HG03378 (cell line): ENCODE measurements around the gene NHSL1.
A peak's percentile ranks its signal among the peaks of the same experiment; 100 is the strongest.

Experiments used
- ATAC-seq: cut with Tn5 transposase; IDR thresholded peaks from one replicate; pipeline ENCODE4 v1.9.1; 2021; ENCODE audit warnings: mild to moderate bottlenecking, moderate library complexity; ENCODE audit not compliant: unreplicated experiment

The NHSL1 gene

DNA sequence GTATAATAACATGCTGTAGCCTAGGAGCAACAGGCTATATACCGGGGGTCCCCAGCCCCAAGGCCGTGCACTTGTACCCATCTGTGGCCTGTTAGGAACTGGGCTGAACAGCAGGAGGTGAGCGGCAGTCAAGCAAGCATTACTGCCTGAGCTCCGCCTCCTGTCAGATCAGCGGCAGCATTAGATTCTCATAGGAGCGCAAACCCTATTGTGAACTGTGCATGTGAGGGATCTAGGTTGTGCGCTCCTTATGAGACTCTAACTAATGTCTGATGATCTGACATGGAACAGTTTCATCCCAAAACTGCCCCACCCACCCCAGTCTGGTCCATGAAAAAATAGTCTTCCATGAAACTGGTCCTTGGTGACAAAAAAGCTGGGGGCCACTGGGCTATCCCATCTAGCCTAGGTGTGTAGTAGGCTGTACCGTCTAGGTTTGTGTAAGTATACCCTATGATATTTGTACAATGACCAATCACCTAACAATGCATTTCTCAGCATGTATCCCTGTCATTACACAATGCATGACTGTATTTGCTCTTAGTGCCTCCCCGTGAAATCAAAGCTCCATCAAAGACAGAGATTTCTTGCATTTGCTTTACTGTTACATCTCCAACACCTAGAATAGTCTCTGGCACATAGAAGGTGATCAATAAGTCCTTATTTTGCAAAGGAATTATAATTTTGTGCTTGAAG, 30.8 kb downstream of the NHSL1 start:
- ATAC-seq = no peak

DNA sequence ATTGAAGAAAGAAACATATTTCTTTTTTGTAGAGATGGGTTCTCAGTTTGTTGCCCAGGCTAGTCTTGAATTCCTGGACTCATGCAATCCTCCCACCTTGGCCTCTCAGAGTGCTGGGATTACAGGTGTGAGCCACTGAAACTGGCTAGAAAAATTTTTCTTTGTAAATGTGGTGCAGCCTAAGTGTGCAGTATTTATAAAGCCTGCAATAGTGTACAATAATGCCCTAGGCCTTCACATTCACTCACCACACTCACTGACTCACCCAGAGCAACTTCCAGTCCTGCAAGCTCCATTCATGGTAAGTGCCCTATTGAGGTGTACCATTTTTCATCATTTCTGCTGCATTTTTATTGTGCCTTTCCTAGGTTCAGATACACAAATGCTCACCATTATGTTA, 31.4 kb downstream of the NHSL1 start:
- ATAC-seq = no peak

DNA sequence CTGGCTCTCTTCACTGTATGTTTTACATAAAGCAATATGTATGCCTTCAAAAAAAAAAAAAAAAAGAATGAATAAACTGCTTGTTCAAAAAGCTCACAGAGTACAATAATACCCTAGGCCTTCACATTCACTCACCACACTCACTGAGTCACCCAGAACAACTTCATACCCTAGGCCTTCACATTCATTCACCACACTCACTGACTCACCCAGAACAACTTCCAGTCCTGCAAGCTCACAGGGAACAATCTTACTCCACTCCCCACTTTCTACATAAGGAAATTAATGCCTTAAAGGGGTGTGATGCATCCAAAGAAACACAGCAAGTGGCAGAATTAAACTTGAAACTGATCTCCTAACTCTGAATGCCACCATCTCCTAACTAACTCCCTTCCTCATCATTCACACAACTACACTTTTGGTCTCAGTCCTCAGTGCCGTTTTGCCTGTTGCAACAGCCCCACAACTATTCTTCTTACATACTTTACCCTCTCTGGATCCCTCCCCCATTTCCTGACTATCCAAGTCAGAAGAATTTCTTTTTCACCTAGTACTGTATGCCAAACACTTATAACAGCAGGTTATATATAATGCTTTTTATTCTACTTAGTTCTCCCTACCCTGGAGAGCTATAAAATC, 34.2 kb downstream of the NHSL1 start:
- ATAC-seq = no peak

DNA sequence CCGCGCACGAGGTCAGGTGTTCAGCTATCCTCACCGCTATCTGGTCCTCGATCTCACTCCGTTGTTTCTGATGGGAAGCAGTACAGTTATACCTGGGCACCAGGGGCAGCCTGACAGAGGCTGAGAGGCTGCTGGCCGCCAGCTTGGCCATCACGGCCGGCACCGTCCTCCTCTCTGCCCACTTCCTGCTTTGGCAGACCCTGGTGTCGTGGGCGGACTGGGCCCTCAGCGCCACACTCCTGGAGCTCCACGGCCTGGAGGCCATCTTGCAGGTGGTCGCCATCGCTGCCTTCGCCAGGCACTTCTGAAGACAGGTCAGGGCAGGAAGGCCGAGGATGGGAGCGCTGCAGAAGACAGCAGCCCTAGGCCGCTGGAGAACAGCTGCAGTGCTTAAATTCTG, 35.2 kb downstream of the NHSL1 start:
- ATAC-seq = no peak

DNA sequence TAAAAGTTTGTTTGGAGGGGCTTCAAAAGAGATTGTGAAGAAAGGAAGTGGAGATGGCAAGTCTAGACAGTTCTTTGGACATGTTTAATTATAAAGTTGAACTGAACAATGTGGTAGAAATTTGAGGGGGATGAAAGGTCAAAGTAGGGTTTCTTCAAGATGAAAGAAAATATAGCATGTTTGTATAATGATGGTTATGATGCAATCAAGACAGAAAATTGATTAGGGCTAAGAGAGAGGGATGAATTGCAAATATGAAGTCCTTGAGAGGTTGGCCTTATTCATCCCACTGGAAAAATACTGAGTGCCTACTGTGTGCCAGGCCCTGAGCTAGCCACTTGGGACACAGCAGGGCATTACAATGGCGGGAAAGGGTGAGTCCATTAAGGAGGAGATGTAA, 37.6 kb downstream of the NHSL1 start:
- no peak for ATAC-seq

DNA sequence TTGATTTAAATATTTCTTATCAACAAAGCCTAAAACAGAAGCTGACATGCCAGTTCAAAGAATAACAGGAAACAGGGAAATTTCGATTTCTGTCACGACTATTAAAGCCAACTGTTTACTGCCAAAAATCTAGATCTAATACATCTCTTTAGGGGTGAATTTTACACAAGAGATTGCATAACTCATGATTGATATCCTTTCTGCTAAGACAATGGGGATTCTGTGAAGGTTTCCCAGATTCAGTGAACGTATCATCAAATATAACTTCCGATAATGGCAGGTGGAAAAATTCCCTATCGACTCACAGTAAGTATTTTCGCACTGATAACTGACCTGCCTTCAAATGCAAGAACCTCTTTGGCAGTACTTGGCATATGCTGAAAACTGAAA, 42.9 kb downstream of the NHSL1 start:
- no peak for ATAC-seq

DNA sequence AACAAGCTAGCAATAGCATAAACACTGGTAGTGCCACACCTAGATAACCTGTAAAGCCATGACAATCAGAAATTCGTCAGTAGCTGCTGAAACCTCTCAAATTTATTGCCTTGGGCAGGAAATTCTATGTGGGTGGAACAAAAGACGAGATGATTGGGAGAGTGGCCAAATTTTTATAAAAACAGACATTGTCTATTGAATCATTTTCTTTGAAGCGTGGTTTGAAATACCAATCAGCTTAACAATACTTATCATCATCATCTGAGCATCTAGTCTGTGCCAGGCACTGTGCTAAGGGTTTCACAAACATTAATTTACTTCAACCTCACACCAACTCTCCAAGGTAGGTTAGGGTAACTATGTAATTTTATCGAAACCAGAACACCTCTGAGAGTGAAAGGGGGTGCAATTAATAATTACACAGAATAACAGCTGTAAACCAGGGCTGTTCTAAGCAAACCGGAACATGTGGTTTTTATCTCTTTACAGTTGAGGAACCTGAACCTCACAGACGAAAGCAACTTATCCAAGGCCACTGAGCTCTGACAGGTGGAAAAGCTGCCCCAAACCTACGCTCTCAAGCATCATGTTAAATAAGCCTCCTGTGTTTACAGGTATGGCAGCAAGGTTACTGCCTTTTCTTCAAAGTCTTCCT, 43.4 kb downstream of the NHSL1 start:
- peak; percentile 98 for ATAC-seq

DNA sequence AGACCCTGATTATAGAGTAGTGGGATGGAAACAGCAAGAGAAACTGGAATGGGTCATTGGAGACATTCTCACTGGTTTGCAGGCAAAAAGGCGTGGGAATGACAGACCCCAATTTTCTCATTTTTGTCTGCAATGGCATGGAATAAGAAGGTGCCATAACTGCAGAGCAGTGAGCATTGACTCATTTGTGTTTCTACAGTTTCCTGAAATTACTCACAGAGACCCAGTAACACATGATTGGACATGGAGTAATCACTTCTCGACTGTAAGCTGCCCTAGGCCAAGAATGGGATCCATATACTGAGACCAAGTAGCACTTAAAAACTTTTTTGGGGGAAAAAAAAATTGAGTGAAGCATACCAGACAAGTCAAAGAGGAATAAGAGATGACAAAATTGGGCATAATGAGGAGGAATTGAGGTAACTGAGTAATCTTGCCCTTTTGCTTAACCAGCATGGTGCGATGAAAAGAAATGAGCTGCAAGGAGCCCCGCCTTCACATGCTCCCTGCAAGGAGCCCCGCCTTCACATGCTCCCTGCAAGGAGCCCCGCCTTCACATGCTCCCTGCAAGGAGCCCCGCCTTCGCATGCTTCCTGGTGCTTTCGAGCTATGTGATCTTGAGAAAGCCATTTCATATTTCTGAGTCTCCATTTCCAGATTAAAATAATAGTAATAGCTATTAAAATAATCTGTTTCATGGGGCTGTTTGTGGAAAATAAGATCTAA, 44.1 kb downstream of the NHSL1 start:
- ATAC-seq = no peak

DNA sequence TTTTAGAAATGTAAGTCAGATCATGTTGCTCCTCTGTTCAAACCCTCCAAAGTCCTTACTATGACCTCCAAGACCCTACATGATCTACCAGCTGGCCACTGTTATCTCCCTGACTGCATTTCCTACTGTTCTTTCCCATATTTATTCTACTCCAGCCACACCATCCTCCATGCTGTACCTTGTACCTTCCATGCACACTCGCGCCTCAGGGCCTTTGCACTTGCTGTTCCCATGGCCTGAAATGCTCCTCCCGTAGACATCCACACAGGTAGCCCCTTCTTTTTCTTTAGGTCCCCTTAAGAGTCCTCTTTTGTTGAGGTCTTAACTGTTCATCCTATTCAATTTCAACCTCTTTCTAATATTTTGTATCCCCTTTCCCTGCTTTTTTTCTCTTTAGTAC, 48.3 kb downstream of the NHSL1 start:
- no peak for ATAC-seq

DNA sequence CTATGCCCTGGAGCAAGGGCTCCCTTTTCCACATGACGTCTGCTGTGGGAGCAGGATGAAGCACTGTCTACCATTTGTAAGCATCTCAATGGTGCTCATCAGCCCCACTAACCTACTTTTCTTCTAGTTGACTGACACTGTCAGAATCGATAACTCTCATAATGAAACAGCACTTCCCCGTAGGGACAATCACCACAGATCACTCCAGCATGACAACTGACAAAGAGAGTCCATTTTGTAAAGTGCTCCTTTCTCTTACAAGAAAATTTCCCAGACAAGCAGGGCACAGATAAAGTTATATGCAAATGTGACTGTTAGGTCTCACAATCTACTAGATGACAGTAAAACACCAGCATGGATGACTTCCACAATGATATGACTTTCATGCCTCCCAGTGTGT, 48.8 kb downstream of the NHSL1 start:
- peak; percentile 83 for ATAC-seq

DNA sequence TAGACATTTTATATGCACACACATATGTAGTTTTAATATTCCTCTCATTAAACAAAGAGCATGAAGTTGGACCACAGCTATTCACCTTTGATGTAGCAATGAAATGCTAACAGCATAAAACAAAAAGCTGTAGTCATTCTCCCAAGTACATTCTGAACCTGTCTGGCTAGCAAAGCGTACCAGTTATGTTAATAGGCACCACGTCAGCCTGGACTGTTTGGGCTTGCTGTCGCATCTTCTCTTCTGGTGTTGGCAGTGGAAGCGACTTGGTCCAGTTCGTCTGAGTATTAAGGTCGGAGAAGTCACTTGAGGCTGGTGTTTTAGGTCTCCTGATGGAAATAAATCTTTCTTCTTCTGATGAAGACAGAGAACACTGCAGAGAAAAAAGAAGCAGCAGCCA, 52.5 kb downstream of the NHSL1 start:
- ATAC-seq = no peak

DNA sequence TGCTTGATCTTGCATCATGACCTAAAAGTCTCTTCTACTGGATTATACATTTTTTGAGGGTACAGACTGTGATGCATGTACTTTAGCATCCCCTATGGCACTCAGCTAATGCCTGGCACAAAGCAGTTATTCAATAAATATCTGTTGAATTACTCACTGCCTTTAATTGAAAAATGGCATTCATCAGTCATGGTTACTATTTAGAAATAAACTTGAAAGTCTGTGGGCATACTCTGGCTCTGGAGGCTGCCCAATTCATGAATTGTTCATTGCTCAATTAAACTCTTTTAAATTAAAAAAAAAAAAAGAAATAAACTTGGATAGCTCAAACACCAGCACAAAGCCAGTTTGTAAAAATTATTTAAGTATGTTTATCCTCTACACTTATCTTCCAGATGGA, 55.3 kb downstream of the NHSL1 start:
- ATAC-seq = no peak

DNA sequence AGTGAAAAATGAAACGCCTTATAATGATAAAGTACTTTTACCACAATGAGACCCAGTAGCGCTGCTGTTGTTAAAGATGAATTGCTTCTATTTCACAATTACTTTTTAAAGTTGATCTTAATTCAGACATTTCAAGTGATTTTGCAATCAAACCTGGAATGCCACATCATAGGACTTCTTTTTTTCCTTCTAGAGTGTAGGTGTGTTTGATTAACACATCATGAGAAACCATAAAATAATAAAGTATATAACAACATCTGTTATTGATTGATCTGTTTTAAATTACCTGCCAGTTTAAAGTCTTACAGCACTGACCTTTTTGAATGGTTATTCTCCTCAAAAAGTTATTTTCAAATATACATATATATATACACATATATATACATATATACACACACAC, 56.6 kb downstream of the NHSL1 start:
- ATAC-seq = no peak

DNA sequence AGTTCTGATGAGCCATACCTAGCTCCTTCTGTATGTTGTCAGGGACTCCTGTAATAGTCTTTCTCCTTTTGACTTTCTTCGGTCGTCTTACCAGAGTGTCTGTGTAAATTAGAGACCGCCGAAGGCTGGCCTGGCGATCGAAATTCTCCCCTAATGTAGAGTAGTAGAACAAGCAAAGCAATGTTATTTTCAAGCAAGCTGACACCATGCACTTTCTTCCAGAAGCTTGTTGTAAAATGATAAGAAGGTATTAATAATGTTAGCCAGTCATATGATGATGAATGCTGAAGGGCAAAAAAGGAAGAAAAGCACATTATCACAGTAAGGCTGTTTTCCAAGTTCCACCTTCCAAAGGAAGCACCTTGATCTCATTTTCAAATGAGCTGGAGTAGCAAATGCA, 57.3 kb downstream of the NHSL1 start:
- no peak for ATAC-seq

DNA sequence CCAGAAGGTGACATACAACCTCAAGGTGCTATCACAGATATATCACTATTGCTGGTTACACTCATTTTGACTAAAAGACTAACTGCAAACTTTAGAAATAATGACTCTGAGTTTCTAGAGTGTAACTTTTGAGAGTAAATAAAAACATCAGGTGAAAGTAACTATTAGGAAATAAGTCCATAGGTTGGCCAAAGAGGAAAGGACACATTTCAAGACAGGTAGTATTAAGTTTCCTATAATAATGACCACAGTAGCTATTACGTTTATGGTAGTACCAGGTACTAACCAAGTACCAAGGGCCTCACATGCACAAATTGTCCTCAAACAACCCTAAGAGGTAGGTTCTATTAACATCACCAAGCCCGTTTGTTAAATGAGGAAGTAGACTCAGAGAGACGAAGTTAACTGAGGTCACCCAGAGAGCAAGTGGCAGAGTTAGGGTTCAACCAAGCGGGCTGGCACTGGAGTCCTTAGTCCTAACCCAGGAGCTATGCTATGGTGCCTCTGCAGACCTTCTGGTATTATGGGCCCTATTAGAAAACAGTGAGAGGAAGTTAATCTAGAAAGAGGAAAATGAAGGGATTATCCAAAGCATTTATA, 58.4 kb downstream of the NHSL1 start:
- no peak for ATAC-seq

DNA sequence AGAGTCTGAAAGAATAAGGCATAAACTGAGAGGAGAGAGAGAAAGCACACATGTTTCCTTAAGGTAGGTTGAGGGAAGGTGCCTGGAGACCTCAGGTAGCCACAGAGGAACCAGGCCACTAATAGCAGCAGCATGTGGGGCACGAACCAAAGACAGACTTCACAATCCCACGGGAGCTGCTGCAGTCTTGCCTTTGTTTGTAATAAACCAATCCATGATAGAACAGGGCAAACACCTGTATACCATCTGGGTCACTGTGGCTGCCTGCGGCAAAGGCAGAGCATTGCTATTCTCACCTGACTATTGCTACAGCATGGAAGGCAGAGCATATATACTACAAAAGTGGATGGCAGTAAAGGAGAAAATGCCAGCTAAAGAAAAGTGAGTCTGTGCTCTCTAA, 59.0 kb downstream of the NHSL1 start:
- ATAC-seq = no peak

DNA sequence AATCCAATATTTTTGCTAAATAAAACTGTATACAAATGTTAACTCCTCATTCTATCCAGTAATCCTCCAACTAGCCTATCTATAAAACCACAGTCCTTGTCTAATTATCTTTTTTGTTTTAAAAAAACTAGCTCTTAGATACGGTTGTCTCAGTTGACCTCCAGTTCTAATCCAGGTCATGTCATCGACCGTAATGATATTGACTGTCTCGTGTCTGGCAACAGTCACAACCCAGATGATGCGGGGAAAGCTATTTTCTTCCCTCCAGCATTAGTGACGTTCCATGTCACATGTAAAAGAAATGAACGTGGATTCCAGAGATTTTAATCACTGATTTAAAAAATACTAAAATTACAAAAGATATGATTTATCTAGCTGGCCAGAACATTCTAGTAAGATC, 59.7 kb downstream of the NHSL1 start:
- ATAC-seq = no peak

DNA sequence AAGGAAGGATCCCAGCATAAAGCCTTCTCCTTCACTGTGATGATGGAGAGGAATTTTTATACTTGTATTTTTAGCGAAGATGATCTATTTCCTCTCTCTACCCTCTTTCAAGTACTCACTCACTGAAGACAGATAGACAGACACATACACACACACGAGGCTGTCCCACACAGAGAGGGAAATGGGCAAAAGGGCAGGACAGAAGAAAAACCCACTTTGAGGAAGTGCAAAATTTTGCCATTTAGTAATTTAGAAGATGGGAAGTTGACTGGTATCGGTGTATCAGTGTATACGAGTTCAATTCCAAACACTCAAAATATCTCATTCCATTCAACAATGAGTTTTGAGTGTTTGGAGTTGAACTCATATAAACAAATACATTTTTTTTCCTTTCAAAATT, 64.4 kb downstream of the NHSL1 start:
- no peak for ATAC-seq

DNA sequence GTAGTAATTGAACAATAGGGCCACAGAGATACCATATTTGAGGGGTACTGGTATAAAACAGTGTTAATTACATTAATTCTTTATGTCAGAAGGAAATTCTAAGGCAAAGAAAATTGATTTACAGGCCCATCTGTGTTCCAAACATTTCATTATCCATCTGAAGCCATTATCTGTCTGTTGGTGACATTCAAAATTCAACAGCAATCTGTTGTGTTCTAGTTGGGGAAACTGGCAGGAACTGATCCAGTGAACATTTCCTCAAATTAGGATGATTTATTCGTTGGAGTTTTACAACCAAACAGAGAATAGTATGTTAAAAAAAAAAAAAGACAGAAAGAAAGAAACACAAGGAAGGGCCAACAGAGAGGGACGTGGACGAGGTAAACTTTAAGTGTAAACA, 65.2 kb downstream of the NHSL1 start:
- no peak for ATAC-seq

DNA sequence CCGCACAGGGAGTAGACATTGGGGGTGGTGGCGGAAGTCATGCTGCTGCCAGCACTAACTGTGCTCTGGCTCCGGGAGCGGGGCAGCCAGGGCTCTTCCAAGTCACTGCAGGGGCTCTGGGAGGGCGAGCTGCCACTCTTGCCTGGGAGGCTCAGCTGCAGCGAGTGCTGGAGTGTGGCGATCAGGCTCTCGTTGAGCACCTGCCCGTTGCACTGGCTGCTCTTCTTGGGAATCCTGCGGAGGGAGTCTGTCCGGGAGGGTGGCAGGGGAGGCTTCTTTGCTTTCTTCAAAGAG, 67.3 kb downstream of the NHSL1 start:
- no peak for ATAC-seq

DNA sequence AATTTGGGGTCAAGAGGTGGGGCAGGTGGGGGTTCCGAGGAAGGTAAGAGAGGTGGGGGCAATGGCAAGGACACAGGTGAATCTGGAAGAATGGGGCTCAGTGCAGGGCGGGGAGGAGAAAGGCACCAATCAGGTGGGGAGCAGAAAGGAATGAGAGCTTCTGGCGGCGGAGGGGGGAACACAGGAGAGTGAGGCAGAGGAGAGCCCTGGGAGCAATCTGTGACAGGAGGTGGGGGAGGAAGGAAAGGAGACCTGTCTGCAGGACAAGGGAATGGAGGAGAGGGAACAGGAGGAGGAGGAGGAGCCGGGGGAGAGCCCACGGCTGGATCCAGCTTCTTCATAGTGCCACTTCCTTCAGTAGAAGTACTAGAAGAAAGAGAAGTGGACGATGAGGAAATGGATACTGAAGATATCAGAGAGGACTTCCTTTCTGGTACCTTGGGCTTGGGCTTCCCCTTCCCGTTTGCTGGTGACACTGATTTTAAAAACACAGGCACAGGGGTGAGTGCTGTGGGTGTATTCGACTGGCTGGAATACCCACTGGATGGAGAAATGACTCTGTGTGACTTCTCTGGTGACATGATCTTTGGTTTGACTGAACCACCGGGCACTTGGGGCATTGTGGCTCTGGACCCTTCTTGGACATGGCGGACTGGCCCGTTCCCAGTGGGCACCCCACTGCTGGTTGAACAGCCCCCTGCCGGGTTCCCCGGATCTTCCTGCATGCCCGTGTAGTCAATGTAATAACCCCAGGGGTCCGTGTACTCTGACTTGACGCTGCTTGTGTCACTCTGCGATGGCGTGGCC, 67.8 kb downstream of the NHSL1 start:
- ATAC-seq = no peak
